GM10266 (cell line): ENCODE results near the gene FAM180A.

Source experiments
- DNase-seq: peaks from one replicate; pipeline ENCODE4 v3.0.0; 2012; ENCODE audit errors: extremely low spot score
- TF ChIP-seq, protein P1 (sequence below): IDR thresholded peaks from 2 replicates; pipeline ENCODE4 v1.5.1; 2012; ENCODE audit warnings: mild to moderate bottlenecking, low read depth; ENCODE audit not compliant: control insufficient read depth, insufficient read depth; ENCODE audit errors: missing control alignments

Gene FAM180A

DNA sequence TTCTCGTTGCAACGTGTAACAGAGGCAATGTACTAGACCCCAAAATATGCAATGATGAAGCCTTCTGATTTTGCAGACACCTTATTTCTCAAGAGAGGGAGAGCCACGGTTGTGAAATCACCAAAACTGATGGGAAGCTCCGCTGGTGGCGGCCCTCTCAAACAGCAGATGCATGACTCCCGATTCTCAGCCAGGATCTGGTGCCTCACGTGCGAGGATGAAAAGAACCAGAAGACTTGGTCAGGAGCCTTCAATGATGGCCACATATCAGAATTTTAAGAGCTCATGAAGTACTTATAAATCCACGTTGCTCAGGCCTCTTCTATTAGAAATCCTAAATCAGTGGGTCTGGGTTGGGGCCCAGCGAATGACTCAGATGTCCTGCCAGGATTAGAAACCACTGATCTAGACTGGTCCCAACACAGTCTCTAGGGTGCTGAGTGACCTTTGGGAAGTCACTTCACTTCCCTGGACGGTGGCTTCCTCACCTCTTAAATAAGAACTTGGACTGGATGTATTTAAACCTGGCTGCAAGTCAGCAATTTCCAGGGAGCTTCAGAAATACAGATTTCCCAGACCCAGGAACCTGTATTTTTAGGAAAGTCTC lies 41.9 kb upstream of the FAM180A start:
- no peak for DNase-seq
- TF ChIP-seq, protein P1, sequence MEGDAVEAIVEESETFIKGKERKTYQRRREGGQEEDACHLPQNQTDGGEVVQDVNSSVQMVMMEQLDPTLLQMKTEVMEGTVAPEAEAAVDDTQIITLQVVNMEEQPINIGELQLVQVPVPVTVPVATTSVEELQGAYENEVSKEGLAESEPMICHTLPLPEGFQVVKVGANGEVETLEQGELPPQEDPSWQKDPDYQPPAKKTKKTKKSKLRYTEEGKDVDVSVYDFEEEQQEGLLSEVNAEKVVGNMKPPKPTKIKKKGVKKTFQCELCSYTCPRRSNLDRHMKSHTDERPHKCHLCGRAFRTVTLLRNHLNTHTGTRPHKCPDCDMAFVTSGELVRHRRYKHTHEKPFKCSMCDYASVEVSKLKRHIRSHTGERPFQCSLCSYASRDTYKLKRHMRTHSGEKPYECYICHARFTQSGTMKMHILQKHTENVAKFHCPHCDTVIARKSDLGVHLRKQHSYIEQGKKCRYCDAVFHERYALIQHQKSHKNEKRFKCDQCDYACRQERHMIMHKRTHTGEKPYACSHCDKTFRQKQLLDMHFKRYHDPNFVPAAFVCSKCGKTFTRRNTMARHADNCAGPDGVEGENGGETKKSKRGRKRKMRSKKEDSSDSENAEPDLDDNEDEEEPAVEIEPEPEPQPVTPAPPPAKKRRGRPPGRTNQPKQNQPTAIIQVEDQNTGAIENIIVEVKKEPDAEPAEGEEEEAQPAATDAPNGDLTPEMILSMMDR = no peak

DNA sequence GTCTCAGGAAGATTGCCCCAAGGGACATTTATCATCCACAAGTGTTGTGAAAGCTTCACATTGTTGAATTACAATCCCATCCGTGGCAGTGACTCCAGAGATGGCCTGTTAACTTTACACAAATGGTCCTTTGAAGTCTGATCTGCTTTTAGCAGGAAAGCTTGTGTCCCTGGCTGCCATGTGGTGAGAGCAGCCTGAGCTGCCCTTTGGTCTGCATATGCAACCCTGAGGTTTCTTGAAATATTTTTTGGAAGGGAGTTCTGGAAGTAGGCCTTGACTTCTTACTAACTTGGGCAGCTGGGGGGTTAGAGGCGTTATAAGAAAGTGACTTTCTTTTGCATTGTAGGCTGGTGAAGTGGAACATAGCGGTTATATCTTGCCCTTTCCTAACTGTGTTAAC lies 41.3 kb upstream of the FAM180A start:
- TF ChIP-seq, protein P1 = no peak
- DNase-seq = no peak

DNA sequence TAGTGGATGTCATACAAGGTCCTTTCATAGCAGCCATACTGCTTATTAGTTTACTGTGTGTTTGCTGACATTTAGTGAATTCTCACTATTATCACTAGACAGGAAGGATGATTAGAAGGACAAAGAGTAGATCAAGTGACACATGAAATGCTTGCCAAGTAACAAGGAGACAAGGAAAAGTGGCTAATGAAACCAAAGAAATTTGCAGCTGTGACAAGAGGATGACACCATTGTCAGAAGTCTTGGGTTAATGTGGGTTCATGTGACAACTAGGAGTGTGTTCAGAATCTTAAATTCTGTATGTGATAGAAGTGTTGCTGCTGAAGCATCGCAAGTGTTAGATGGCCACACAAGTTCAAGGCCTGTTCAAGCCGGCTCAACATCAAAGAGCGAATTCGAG lies 40.8 kb upstream of the FAM180A start:
- TF ChIP-seq, protein P1 = no peak

DNA sequence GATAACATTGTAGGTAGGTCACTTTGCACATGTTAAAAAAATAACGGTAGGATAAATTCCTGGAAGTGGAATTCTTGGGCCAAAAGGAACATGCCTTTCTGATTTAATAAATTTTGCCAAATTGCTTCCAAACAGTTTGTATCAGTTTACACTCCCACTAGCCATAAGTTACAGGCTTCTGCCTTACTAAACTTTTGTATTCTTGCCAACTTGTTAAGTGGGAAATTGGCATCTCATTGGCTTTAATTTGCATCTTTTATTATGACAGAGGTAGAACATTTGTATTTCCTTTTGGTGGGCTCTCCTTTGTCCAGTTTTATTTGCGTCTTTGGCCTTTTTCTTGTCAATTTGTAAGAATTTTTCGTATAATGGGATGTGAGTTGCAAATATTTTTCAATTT lies 38.3 kb upstream of the FAM180A start:
- TF ChIP-seq, protein P1 = no peak
- DNase-seq = no peak

More for the DNA sequence above, 40.8 kb upstream of the FAM180A start:
- no peak for DNase-seq

DNA sequence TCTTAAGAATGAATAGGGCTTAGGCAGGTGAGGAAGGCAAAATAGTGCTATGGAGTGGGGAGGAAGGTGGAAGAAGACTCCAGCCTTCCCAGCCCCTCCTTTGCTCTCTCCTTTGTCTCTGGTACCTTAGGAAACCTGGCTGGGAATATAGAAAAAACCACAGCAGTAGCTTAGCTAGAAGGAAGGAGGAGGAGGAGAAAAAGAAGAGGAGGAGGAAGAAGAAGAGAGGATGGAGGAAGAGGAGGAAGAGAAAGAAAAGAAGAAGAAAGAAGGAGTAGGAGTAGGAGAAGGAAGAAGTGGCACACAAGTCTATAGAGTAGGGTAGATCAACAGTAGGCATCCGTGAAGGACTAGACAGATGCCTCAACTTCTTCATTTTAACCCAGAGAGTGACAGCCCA lies 36.5 kb upstream of the FAM180A start:
- DNase-seq = no peak
- TF ChIP-seq, protein P1 = no peak

DNA sequence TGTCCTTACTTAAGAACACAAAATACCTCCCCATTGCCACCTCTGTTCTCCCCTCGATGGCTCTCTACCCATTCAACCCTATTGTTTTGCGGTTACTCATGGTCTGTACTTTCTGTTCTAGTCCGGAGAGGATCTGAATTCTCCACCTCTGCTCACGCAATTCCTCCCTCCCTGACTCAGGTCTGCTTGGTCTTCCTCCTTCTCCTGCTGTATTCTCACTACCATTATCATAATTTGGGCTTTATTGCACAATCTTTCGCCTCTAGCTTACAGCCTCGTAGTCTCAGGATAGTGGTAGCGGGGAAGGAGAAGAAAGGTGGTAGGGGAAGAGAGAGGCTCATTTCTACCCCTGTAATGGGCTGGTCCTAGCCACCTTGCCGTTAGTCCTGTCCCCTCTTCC lies 35.4 kb upstream of the FAM180A start:
- no peak for DNase-seq
- TF ChIP-seq, protein P1 = no peak

DNA sequence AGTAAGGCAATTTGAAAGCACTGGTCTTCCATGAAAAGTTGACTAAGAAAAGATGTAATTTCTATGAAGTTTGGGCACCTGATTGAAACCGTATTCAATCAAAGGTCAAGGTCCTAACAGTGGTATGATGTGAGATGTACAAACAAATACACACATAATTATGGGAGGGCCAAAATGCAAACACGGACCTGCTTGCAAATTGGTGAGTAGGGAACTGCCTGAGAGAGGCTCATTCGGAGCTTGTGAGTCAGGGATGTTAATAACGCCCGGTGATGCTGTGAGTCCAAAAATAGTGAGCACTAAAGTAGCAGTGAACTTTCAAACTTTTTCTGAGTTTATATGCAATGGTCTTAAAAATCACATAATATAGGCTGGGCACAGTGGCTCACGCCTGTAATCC lies 34.2 kb upstream of the FAM180A start:
- DNase-seq = no peak
- TF ChIP-seq, protein P1 = no peak
